SK-N-SH (cell line): Measurements from ENCODE around the gene USP8. TPM values are rescaled to one million over a fixed set of nuclear protein-coding genes. Genes with fewer than 3 reads are reported as not detected.
"Not testable (repeated sequence)": the region's sequence is repeated elsewhere in the genome, so short reads cannot be mapped to it uniquely, and the experiment has no call there.

Experiments used
- CTCF ChIA-PET: fragments of 300-600, 350-600 bp; formaldehyde crosslinking; extraction: SDS; loops from one replicate; lab custom pipeline; 2021; lab: Yijun Ruan, JAX
- POLR2A ChIA-PET: fragments of 350-600 bp; sonication (Branson Sonifier 250); formaldehyde crosslinking; extraction: SDS; loops from one replicate; lab custom pipeline; 2020; ENCODE audit warnings: antibody characterized with exemption, inconsistent platforms; lab: Yijun Ruan, JAX
- DNase-seq: peaks from one replicate; pipeline ENCODE4 v3.0.0; 2012
- H2AFZ ChIP-seq: fragments of 200-600 bp; sonication (generic); 2 replicates; pipeline ENCODE4 v1.8.1; 2016; ENCODE audit warnings: antibody characterized with exemption, mild to moderate bottlenecking, low read depth
- H3F3A ChIP-seq: fragments of 200-600 bp; sonication (generic); replicated peaks from 2 replicates; pipeline ENCODE3; 2016; ENCODE audit warnings: antibody characterized with exemption, mild to moderate bottlenecking; ENCODE audit not compliant: insufficient read depth
- H3K27ac ChIP-seq, 2 experiments: fragments of 200-500 bp in 1 of 2; fragments of 200-600 bp in 1 of 2; sonication (Bioruptor generic) in 1 of 2; sonication (generic), shearing (Covaris generic) in 1 of 2; 2 replicates each; pipeline versions ENCODE4 v1.5.1 to v1.6.1; 2014 to 2016; ENCODE audit warnings: low read depth in 2 of 2, inconsistent platforms in 1 of 2, low read length in 1 of 2, mild to moderate bottlenecking in 1 of 2, mixed read lengths in 1 of 2
- H3K27me3 ChIP-seq: fragments of 200-600 bp; sonication (generic), shearing (Covaris generic); 2 replicates; pipeline ENCODE4 v1.6.1; 2016; ENCODE audit warnings: mixed run types; ENCODE audit not compliant: insufficient read depth
- H3K36me3 ChIP-seq, 2 experiments: fragments of 200-500 bp in 1 of 2; fragments of 200-600 bp in 1 of 2; sonication (Bioruptor generic) in 1 of 2; sonication (generic) in 1 of 2; replicated peaks in 1 of 2; 2 replicates each; pipeline versions ENCODE3 to v1.5.1; 2014 to 2016; ENCODE audit warnings: low read length in 1 of 2, mild to moderate bottlenecking in 1 of 2; ENCODE audit not compliant: insufficient read depth in 2 of 2, control insufficient read depth in 1 of 2
- H3K4me1 ChIP-seq, 2 experiments: fragments of 200-500 bp in 1 of 2; fragments of 200-600 bp in 1 of 2; sonication (Bioruptor generic) in 1 of 2; sonication (generic), shearing (Covaris generic) in 1 of 2; 2 replicates each; pipeline versions ENCODE4 v1.5.1 to v1.6.1; 2014 to 2016; ENCODE audit warnings: low read depth in 1 of 2, low read length in 1 of 2, mixed run types in 1 of 2; ENCODE audit not compliant: insufficient read depth in 2 of 2, control insufficient read depth in 1 of 2
- H3K4me2 ChIP-seq: fragments of 200-600 bp; sonication (generic), shearing (Covaris generic); 2 replicates; pipeline ENCODE4 v1.6.1; 2017; ENCODE audit warnings: mixed run types
- H3K4me3 ChIP-seq, 2 experiments: fragments of 200-500 bp in 1 of 2; fragments of 200-600 bp in 1 of 2; sonication (Bioruptor generic) in 1 of 2; sonication (generic), shearing (Covaris generic) in 1 of 2; 2 replicates each; pipeline versions ENCODE4 v1.5.1 to v1.8.1; 2014 to 2016; ENCODE audit warnings: low read depth in 2 of 2, inconsistent platforms in 1 of 2, low read length in 1 of 2, mild to moderate bottlenecking in 1 of 2, mixed read lengths in 1 of 2, moderate library complexity in 1 of 2
- H3K79me2 ChIP-seq: fragments of 200-600 bp; sonication (generic); 2 replicates; pipeline ENCODE4 v1.8.1; 2017; ENCODE audit warnings: mild to moderate bottlenecking; ENCODE audit not compliant: insufficient read depth
- H3K9ac ChIP-seq: fragments of 200-600 bp; sonication (generic); 2 replicates; pipeline ENCODE4 v1.6.1; 2017; ENCODE audit warnings: mixed run types
- H3K9me2 ChIP-seq: fragments of 200-600 bp; sonication (generic); 2 replicates; pipeline ENCODE4 v1.6.1; 2017; ENCODE audit warnings: mixed run types
- H3K9me3 ChIP-seq: fragments of 200-600 bp; sonication (generic); 2 replicates; pipeline ENCODE4 v1.6.1; 2017; ENCODE audit warnings: mixed run types, mild to moderate bottlenecking, moderate library complexity
- H4K20me1 ChIP-seq: fragments of 200-600 bp; sonication (generic); 2 replicates; pipeline ENCODE4 v1.6.1; 2017; ENCODE audit warnings: mild to moderate bottlenecking, mixed run types; ENCODE audit not compliant: insufficient read depth
- CHD2 ChIP-seq: fragments of 150-350 bp; IDR thresholded peaks from 2 replicates; pipeline ENCODE4 v1.6.1; 2018; ENCODE audit warnings: low read length; ENCODE audit not compliant: partially characterized antibody
- ELF1 ChIP-seq: IDR thresholded peaks from 2 replicates; pipeline ENCODE4 v1.4.0; 2012
- EP300 ChIP-seq, 2 experiments: IDR thresholded peaks; 2 replicates each; pipeline versions ENCODE4 v1.4.0 to v1.6.1; 2012; ENCODE audit warnings: borderline replicate concordance in 1 of 2, low read depth in 1 of 2, low read length in 1 of 2
- FOSL2 ChIP-seq: IDR thresholded peaks from 2 replicates; pipeline ENCODE4 v1.4.0; 2012; ENCODE audit warnings: low read depth, mild to moderate bottlenecking, moderate library complexity, borderline replicate concordance
- FOXM1 ChIP-seq: IDR thresholded peaks from 2 replicates; pipeline ENCODE4 v1.4.0; 2012; ENCODE audit warnings: low read depth, mild to moderate bottlenecking
- GABPA ChIP-seq: IDR thresholded peaks from 2 replicates; pipeline ENCODE4 v1.4.0; 2012; ENCODE audit warnings: low read depth, mild to moderate bottlenecking
- GATA2 ChIP-seq: sonication (generic); formaldehyde crosslinking; IDR thresholded peaks from 2 replicates; pipeline ENCODE4 v1.5.0; 2020; ENCODE audit warnings: mild to moderate bottlenecking, missing genetic modification reagents
- IRF3 ChIP-seq: fragments of 150-350 bp; IDR thresholded peaks from 2 replicates; pipeline ENCODE4 v1.6.1; 2016; ENCODE audit warnings: mild to moderate bottlenecking, low read depth, low read length
- JUND ChIP-seq: IDR thresholded peaks from 2 replicates; pipeline ENCODE4 v1.4.0; 2012
- MXI1 ChIP-seq: IDR thresholded peaks from 2 replicates; pipeline ENCODE4 v1.6.1; 2012; ENCODE audit warnings: mild to moderate bottlenecking, low read depth, low read length, improper control_type of control experiment
- NFIC ChIP-seq: IDR thresholded peaks from 2 replicates; pipeline ENCODE4 v1.4.0; 2012; ENCODE audit warnings: borderline replicate concordance
- NRF1 ChIP-seq: IDR thresholded peaks from 2 replicates; pipeline ENCODE4 v1.6.1; 2012; ENCODE audit warnings: low read depth, mild to moderate bottlenecking, low read length
- PBX3 ChIP-seq: IDR thresholded peaks from 2 replicates; pipeline ENCODE4; 2012
- RAD21 ChIP-seq: IDR thresholded peaks from 2 replicates; pipeline ENCODE4 v1.6.1; 2012; ENCODE audit warnings: mild to moderate bottlenecking, low read length
- RCOR1 ChIP-seq: fragments of 150-350 bp; IDR thresholded peaks from 2 replicates; pipeline ENCODE4 v1.6.1; 2017; ENCODE audit warnings: antibody characterized with exemption, low read length
- RFX5 ChIP-seq: IDR thresholded peaks from 2 replicates; pipeline ENCODE4 v1.6.1; 2012; ENCODE audit warnings: mild to moderate bottlenecking, improper control_type of control experiment, low read length
- RXRA ChIP-seq: IDR thresholded peaks from 2 replicates; pipeline ENCODE4 v1.4.0; 2012; ENCODE audit warnings: low read depth, mild to moderate bottlenecking, borderline replicate concordance
- SIN3A ChIP-seq: IDR thresholded peaks from 2 replicates; pipeline ENCODE4 v1.6.1; 2012; ENCODE audit warnings: low read depth, mild to moderate bottlenecking, low read length, moderate library complexity, borderline replicate concordance
- SMC3 ChIP-seq: IDR thresholded peaks from 2 replicates; pipeline ENCODE4 v1.6.1; 2012; ENCODE audit warnings: low read depth, low read length, improper control_type of control experiment
- TAF1 ChIP-seq: IDR thresholded peaks from 2 replicates; pipeline ENCODE4 v1.6.1; 2012; ENCODE audit warnings: low read depth, mild to moderate bottlenecking, low read length, moderate library complexity, borderline replicate concordance
- TCF12 ChIP-seq: IDR thresholded peaks from 2 replicates; pipeline ENCODE4 v1.4.0; 2012
- USF2 ChIP-seq: fragments of 150-350 bp; IDR thresholded peaks from 2 replicates; pipeline ENCODE4 v1.6.1; 2017; ENCODE audit warnings: antibody characterized with exemption, low read length, low read depth, borderline replicate concordance
- WGBS: methylation state at CpG from one replicate; pipeline ENCODE4 v1.1.6; 2017; ENCODE audit warnings: low lambda C conversion rate; 5-methylcytosine and 5-hydroxymethylcytosine counted together
- polyA plus RNA-seq, 3 experiments: library from polyadenylated mRNA; depleted of rRNA; stranded (reverse); fragments of >200 nt; gene quantifications; 2 replicates each; pipeline ENCODE4 v1.2.3, GENCODE V29; 2012
- TF ChIP-seq, protein P1 (sequence below): IDR thresholded peaks from 2 replicates; pipeline ENCODE4 v1.4.0; 2012; ENCODE audit warnings: low read depth, borderline replicate concordance

The USP8 gene
- polyA plus RNA-seq, 1 of the 3 experiments (the other 2 are of a cell fraction): 23.4 TPM

DNA sequence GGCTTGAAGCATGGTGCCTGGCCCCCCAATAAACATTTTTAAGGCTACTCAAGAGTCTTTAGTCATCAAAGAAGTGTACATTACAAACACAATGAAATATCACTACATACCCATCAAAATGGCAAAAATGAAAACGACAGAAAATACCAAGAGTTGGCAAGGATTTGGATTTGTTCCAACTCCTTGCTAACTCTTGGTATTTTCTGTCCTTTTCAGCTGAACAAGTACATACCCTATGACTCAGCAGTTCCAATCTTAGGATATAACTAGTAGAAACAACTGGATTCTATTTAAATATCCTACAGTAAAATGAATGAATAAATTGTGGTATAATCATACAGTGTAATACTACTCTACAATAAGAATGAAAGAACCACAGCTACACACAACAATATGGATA, 44.1 kb upstream of the USP8 start:
- Histone ChIP-seq H3K27me3 (no peaks in the 10 kb centered on the region), H3K9me3 (no peaks in the 10 kb centered on the region), H4K20me1 (no peaks in the 10 kb centered on the region), H3K4me3 (no peak overlapping the region), H3K9ac (no peak overlapping the region), H3F3A (no peaks in the 10 kb centered on the region), H3K79me2 (no peaks in the 10 kb centered on the region), H3K4me2 (no peak overlapping the region), H3K27ac (no peak overlapping the region), H3K36me3 (no peaks in the 10 kb centered on the region), H2AFZ (no peak overlapping the region), H3K9me2 (no peaks in the 10 kb centered on the region), H3K4me1 (no peaks in the 10 kb centered on the region)
- POLR2A ChIA-PET: no interaction called here
- WGBS: 90% methylated on average over 1 of the region's 1 CpG
- CTCF ChIA-PET: no interaction called here
- TF ChIP-seq TCF12 (no peak), RCOR1 (no peak), MXI1 (no peak), USF2 (no peak)
- no peak for DNase-seq

GRCh38 chr15:50381438-50381837, 42.8 kb upstream of the USP8 start:
- H2AFZ ChIP-seq: no peak overlapping the region
- H3K36me3 ChIP-seq: no peaks in the 10 kb centered on the region
- no peaks in the 10 kb centered on the region for H3K4me1 ChIP-seq
- ChIA-PET POLR2A (interaction anchor here (0.6 kb wide), 1 partner anchor 15 kb away, joined by 3 read pairs; no protein-coding TSS in a partner anchor), CTCF (interaction anchor here (0.6 kb wide), 1 partner anchor 450 kb away, joined by 3 read pairs; no protein-coding TSS in a partner anchor)
- H3K9me3 ChIP-seq: no peaks in the 10 kb centered on the region
- no peaks in the 10 kb centered on the region for H3K27me3 ChIP-seq
- WGBS: 63% methylated on average over 1 of the region's 1 CpG
- no peak for DNase-seq
- H3K9me2 ChIP-seq: no peaks in the 10 kb centered on the region
- TF ChIP-seq RXRA (no peak), TCF12 (no peak), NRF1 (no peak), RFX5 (no peak), SMC3 (no peak), TAF1 (no peak), SIN3A (no peak), ELF1 (no peak), FOSL2 (no peak), EP300 (IDR thresholded peaks at IDR 0.05; ENCODE audit: borderline replicate concordance in 1 of 2, low read depth in 1 of 2, low read length in 1 of 2) (no peak), JUND (no peak), RAD21 (no peak), GATA2 (CRISPR knock-in tag) (no peak), IRF3 (no peak), PBX3 (no peak), CHD2 (no peak), GABPA (no peak), FOXM1 (no peak), NFIC (no peak)
- TF ChIP-seq, protein P1, sequence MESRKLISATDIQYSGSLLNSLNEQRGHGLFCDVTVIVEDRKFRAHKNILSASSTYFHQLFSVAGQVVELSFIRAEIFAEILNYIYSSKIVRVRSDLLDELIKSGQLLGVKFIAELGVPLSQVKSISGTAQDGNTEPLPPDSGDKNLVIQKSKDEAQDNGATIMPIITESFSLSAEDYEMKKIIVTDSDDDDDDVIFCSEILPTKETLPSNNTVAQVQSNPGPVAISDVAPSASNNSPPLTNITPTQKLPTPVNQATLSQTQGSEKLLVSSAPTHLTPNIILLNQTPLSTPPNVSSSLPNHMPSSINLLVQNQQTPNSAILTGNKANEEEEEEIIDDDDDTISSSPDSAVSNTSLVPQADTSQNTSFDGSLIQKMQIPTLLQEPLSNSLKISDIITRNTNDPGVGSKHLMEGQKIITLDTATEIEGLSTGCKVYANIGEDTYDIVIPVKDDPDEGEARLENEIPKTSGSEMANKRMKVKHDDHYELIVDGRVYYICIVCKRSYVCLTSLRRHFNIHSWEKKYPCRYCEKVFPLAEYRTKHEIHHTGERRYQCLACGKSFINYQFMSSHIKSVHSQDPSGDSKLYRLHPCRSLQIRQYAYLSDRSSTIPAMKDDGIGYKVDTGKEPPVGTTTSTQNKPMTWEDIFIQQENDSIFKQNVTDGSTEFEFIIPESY: no peak
- no peak overlapping the region for H3K27ac ChIP-seq
- H3K4me2 ChIP-seq: no peak overlapping the region
- H3K79me2 ChIP-seq: no peaks in the 10 kb centered on the region
- H3K4me3 ChIP-seq: no peak overlapping the region
- no peak overlapping the region for H3K9ac ChIP-seq
- no peaks in the 10 kb centered on the region for H3F3A ChIP-seq
- H4K20me1 ChIP-seq: no peaks in the 10 kb centered on the region

DNA sequence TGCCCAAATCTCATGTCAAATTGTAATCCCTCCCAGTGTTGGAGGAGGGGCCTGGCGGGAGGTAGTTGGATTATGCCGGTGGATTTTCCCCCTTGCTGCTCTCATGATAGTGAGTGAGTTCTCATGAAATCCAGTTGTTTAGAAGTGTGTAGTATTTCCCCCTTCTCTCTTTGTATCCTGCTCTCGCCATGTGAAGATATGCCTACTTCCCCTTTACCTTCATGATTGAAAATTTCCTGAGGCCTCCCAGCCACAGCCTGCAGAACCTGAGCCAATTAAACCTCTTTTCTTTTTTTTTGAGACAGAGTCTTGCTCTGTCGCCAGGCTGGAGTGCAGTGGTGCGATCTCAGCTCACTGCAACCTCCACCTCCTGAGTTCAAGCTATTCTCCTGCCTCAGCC, 41.8 kb upstream of the USP8 start:
- H3K27me3 ChIP-seq, CTCF ChIA-PET, H3K9me3 ChIP-seq, H3K27ac ChIP-seq, H3K36me3 ChIP-seq, H3K4me2 ChIP-seq, H3K9ac ChIP-seq, H4K20me1 ChIP-seq, H2AFZ ChIP-seq, DNase-seq, H3K9me2 ChIP-seq, H3K79me2 ChIP-seq, H3K4me1 ChIP-seq, H3F3A ChIP-seq, H3K4me3 ChIP-seq, POLR2A ChIA-PET: not testable (repeated sequence)
- WGBS: 95% methylated on average over 5 of the region's 5 CpGs
